Measurements from ENCODE around the gene IGSF9.

The IGSF9 gene

DNA sequence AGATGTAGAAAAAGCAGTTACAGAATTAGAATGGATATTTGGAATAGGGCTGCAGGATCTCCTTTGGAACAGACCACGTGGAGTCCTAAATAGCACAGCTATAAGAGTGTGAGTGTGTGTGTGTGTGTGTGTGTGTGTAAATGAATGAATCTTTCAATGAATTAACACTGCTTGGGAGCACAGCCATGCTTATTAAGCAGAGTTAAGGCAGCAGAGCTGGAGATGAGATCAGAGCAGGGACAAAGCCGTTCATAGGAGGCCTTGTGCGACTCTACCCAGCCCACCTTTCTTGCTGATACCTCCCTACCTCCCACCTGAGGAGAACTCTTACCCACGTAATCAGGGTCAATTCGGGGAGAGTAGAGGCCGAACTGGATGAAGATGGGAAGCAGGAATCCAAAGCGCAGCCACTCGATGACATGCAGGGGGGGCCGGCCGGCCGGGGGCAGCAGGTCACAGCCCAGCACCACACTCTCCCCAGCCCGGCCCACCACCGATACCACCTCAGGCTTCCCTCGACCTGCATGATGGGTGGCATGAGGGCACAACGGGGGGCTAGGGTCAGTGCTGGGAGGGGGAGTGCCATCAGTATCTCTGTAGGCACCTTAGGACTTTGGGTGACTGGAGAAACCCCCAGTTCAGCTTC, 2.7 kb downstream of the IGSF9 start:
- H3K27ac ChIP-seq: peak overlapping the region; percentile 94
- ChIA-PET CTCF (interaction anchor here (0.7 to 2.4 kb wide), 2 partner anchors 65 to 1982 kb away, joined by 4 to 18 read pairs; no protein-coding TSS in a partner anchor), POLR2A (ENCODE audit: low non-redundant PET) (no interaction called here)
- TF ChIP-seq, protein P1, sequence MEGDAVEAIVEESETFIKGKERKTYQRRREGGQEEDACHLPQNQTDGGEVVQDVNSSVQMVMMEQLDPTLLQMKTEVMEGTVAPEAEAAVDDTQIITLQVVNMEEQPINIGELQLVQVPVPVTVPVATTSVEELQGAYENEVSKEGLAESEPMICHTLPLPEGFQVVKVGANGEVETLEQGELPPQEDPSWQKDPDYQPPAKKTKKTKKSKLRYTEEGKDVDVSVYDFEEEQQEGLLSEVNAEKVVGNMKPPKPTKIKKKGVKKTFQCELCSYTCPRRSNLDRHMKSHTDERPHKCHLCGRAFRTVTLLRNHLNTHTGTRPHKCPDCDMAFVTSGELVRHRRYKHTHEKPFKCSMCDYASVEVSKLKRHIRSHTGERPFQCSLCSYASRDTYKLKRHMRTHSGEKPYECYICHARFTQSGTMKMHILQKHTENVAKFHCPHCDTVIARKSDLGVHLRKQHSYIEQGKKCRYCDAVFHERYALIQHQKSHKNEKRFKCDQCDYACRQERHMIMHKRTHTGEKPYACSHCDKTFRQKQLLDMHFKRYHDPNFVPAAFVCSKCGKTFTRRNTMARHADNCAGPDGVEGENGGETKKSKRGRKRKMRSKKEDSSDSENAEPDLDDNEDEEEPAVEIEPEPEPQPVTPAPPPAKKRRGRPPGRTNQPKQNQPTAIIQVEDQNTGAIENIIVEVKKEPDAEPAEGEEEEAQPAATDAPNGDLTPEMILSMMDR (conservative IDR thresholded peaks at IDR 0.05; ENCODE audit: low read depth): no peak
- DNase-seq (ENCODE audit: low spot score): no peak

DNA sequence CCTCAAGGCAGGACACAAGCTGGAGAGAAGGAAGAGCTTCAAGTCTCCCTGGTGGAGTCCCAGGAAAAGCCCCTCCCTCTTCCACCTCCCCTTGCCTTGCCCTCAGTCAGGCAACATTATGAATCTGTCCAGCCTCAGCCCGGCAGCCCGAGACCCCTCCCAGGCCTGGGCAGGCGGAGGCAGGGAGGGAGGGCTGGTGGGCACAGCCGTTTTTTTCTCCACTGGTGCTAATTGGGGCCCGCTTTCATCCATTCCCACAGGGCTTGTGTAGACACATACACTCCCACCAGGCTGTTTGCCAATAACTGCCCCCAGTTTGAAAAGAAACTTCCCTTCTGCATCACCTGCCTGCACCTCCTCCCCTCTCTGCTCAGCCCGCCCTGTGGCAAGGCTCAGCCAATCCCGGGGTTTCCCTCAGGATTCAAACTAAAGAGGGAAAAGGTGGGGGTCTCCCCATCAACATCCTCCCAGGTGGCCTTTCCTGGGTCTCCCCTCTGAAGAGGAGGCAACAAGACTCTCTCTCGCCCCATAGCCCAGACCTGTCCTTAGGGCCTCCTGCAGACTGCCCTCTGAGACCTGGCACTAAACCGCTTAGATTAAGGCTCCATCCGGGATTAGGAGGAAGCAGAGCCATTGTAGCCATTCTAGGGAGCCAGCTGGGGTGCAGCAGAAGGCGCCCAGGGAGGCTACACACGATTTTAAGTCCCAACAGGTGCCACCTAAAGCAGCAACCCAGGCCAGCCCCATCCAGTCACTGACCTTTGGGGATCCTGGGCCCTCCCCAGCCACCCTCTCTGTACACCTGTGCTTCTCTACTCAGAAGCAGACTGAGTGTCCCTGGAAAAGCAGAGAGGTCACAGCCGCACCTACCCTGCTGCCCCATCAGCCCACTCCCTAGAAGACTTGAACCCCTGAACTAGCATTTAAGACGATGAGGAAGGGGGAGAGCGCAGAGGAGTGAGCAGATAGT, 3.5 kb downstream of the IGSF9 start:
- POLR2A ChIA-PET (ENCODE audit: low non-redundant PET): no interaction called here
- CTCF ChIA-PET: interaction anchor here (0.6 to 1.1 kb wide), 2 partner anchors 65 to 144 kb away, joined by 3 to 5 read pairs; no protein-coding TSS in a partner anchor
- peak overlapping the region; percentile 94 for H3K27ac ChIP-seq
- no peak for DNase-seq (ENCODE audit: low spot score)
- TF ChIP-seq, protein P1 (conservative IDR thresholded peaks at IDR 0.05; ENCODE audit: low read depth): no peak

DNA sequence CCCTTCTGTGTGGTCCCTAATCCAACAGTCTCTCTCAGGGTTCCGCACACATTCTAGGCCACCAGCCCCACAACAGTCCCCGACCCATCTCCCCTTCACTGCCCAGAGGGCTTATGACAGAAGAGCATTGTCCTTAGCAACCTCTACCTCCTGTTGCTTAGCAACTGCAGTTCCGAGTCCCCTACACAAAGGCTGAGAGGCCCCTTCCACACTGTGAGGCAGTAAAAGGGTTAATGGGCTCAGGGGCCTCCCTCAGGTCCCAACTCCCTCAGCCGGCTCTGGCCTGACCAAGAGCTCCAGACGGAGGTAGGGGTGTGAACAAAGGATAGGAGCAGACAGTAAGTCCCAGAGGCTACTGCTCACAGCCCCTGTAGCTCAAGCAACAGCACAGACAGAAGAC, 4.3 kb downstream of the IGSF9 start:
- peak overlapping the region; percentile 94 for H3K27ac ChIP-seq
- no peak for DNase-seq (ENCODE audit: low spot score)
- TF ChIP-seq, protein P1 (conservative IDR thresholded peaks at IDR 0.05; ENCODE audit: low read depth): no peak
- ChIA-PET POLR2A (ENCODE audit: low non-redundant PET) (no interaction called here), CTCF (interaction anchor here (0.6 to 1.1 kb wide), 2 partner anchors 65 to 145 kb away, joined by 3 to 5 read pairs; no protein-coding TSS in a partner anchor)

DNA sequence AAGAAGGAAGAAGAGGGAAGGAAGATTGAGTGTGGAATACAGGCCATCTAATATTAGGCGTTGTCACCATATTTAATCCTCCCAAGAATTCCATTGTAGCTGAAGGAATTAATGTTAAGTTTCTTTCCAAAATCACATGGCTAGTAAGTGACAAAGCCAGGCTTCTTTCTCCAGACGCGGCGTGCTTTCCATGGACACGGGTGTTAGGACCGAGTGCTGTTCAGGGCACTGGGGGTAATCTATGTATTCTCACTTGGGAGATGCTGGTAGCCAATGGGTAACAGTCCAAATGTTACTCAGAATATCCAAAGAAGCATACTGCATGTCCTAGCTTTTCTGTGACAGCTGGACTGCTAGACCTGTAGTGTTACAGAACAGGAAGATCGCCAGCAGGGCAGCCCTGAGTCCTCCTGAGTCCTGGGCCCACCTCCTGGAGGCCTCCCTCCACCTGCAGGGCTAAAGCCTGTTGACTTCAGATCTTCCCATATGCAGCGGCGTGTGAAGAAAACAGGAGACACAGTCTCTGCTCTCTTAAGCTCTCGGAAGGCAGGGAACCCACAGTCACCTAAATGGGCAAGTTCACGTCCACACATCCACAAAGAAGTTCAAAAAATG, 5.3 kb downstream of the IGSF9 start:
- CTCF ChIA-PET: interaction anchor here (0.8 to 2.6 kb wide), 4 partner anchors 10 to 138 kb away, joined by 3 to 20 read pairs (median 4); partner anchors contain the start of gene FCRL6
- peak overlapping the region; percentile 94 for H3K27ac ChIP-seq
- DNase-seq (ENCODE audit: low spot score): no peak
- POLR2A ChIA-PET (ENCODE audit: low non-redundant PET): interaction anchor here (0.7 kb wide), 1 partner anchor 32 kb away, joined by 3 read pairs; no protein-coding TSS in a partner anchor
- TF ChIP-seq, protein P1 (conservative IDR thresholded peaks at IDR 0.05; ENCODE audit: low read depth): no peak

DNA sequence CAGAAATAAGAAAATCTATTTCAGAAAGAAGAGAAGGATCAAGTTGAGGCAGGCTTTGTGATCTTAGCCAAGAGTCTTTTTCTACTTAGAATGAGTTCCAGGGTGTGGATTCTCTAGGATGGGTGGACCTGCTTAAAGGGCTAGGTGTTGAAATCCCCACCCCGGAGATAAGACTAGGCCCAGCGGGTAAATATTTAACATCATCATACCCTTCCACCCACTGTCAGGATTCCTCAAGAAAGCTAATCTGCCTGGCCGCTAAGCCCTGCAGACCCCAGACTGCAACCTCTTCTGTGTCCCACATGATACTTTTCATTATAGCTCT, 5.8 kb downstream of the IGSF9 start:
- CTCF ChIA-PET: interaction anchor here (0.8 to 2.6 kb wide), 5 partner anchors 10 to 137 kb away, joined by 3 to 20 read pairs (median 5); partner anchors contain the start of gene FCRL6
- TF ChIP-seq, protein P1 (conservative IDR thresholded peaks at IDR 0.05; ENCODE audit: low read depth): no peak
- no peak for DNase-seq (ENCODE audit: low spot score)
- POLR2A ChIA-PET (ENCODE audit: low non-redundant PET): interaction anchor here (0.7 kb wide), 1 partner anchor 32 kb away, joined by 3 read pairs; no protein-coding TSS in a partner anchor
- H3K27ac ChIP-seq: peak overlapping the region; percentile 94

All from RWPE1 (cell line).